Measurements from ENCODE around the gene LPCAT2. TPM values are rescaled to one million over a fixed set of nuclear protein-coding genes. Genes with fewer than 3 reads are reported as not detected.

The LPCAT2 gene
- total and polyA plus RNA-seq, 2 donors (not counting 1 experiment from before 2014, with no cell fraction given), result 10.2 to 17.8 TPM

GRCh38 chr16:55565086-55565485, 56.2 kb downstream of the LPCAT2 start:
- Histone ChIP-seq H3K4me2 (ENCODE audit: extremely low read depth, insufficient read depth, low read length) (no peak overlapping the region), H3K79me2 (ENCODE audit: control insufficient read depth, insufficient read depth, low read length) (no peaks in the 10 kb centered on the region), H3K4me3 (replicated peaks in 1 of 4; ENCODE audit: control extremely low read depth in 1 of 4, insufficient read depth in 1 of 4, low read depth in 3 of 4, low read length in 4 of 4) (no peak overlapping the region), H3K27me3 (ENCODE audit: control insufficient read depth, insufficient read depth, low read length) (no peaks in the 10 kb centered on the region), H3K9ac (ENCODE audit: insufficient read depth, low read length) (no peak overlapping the region), H2AFZ (ENCODE audit: low read length) (no peak overlapping the region), H3K36me3 (ENCODE audit: control insufficient read depth, insufficient read depth, low read length) (no peaks in the 10 kb centered on the region), H3K27ac (ENCODE audit: insufficient read depth, low read length) (no peak overlapping the region), H4K20me1 (ENCODE audit: control insufficient read depth, extremely low read depth, insufficient read depth, low read length) (no peaks in the 10 kb centered on the region), H3K4me1 (ENCODE audit: control insufficient read depth, extremely low read depth, insufficient read depth, low read length) (peaks cover 2% of the 10 kb centered on the region), H3K9me3 (ENCODE audit: control insufficient read depth, insufficient read depth, low read depth, low read length) (no peaks in the 10 kb centered on the region)
- no peak for TF ChIP-seq EZH2 (IDR thresholded peaks at IDR 0.05; ENCODE audit: low read length, missing control alignments)
- TF ChIP-seq CTCF (conservative IDR thresholded peaks at IDR 0.05 in 1 of 2, IDR thresholded peaks at IDR 0.05 in 1 of 2; ENCODE audit: low read depth in 1 of 2, low read length in 2 of 2), result no peak
- DNase-seq (ENCODE audit: low read depth in 2 of 2), result no peak

- no peak for TF ChIP-seq EZH2 (IDR thresholded peaks at IDR 0.05; ENCODE audit: low read length, missing control alignments)
- no peak for TF ChIP-seq CTCF (conservative IDR thresholded peaks at IDR 0.05 in 1 of 2, IDR thresholded peaks at IDR 0.05 in 1 of 2; ENCODE audit: low read depth in 1 of 2, low read length in 2 of 2)
- H3K79me2 ChIP-seq (ENCODE audit: control insufficient read depth, insufficient read depth, low read length), result no peaks in the 10 kb centered on the region
- no peaks in the 10 kb centered on the region for H3K9me3 ChIP-seq (ENCODE audit: control insufficient read depth, insufficient read depth, low read depth, low read length)
- no peak for DNase-seq (ENCODE audit: low read depth in 2 of 2)
- no peaks in the 10 kb centered on the region for H3K36me3 ChIP-seq (ENCODE audit: control insufficient read depth, insufficient read depth, low read length)
- no peaks in the 10 kb centered on the region for H4K20me1 ChIP-seq (ENCODE audit: control insufficient read depth, extremely low read depth, insufficient read depth, low read length)
- no peaks in the 10 kb centered on the region for H3K27me3 ChIP-seq (ENCODE audit: control insufficient read depth, insufficient read depth, low read length)
- H3K4me3 ChIP-seq (replicated peaks in 1 of 4; ENCODE audit: control extremely low read depth in 1 of 4, insufficient read depth in 1 of 4, low read depth in 3 of 4, low read length in 4 of 4), result no peak within 1 kb of the TSS
- H2AFZ ChIP-seq (ENCODE audit: low read length), result no peak within 1 kb of the TSS
- no peak within 1 kb of the TSS for H3K27ac ChIP-seq (ENCODE audit: insufficient read depth, low read length)
- H3K9ac ChIP-seq (ENCODE audit: insufficient read depth, low read length), result no peak within 1 kb of the TSS
- peaks cover 2% of the 10 kb centered on the region for H3K4me1 ChIP-seq (ENCODE audit: control insufficient read depth, extremely low read depth, insufficient read depth, low read length)
- no peak within 1 kb of the TSS for H3K4me2 ChIP-seq (ENCODE audit: extremely low read depth, insufficient read depth, low read length)
These were observed 57.7 kb downstream of the LPCAT2 start, which contains the start of gene CAPNS2 for GRCh38 chr16:55566432-55567175. TSS of gene CAPNS2 (plus strand) at chr16:55566684. CDS start at chr16:55566757, 73 bp downstream.

- Histone ChIP-seq H3K27ac (ENCODE audit: insufficient read depth, low read length) (no peak overlapping the region), H3K9ac (ENCODE audit: insufficient read depth, low read length) (no peak overlapping the region), H3K9me3 (ENCODE audit: control insufficient read depth, insufficient read depth, low read depth, low read length) (no peaks in the 10 kb centered on the region), H3K36me3 (ENCODE audit: control insufficient read depth, insufficient read depth, low read length) (no peaks in the 10 kb centered on the region), H4K20me1 (ENCODE audit: control insufficient read depth, extremely low read depth, insufficient read depth, low read length) (no peaks in the 10 kb centered on the region), H3K4me3 (replicated peaks in 1 of 4; ENCODE audit: control extremely low read depth in 1 of 4, insufficient read depth in 1 of 4, low read depth in 3 of 4, low read length in 4 of 4) (no peak overlapping the region), H2AFZ (ENCODE audit: low read length) (no peak overlapping the region), H3K27me3 (ENCODE audit: control insufficient read depth, insufficient read depth, low read length) (no peaks in the 10 kb centered on the region), H3K4me2 (ENCODE audit: extremely low read depth, insufficient read depth, low read length) (no peak overlapping the region), H3K4me1 (ENCODE audit: control insufficient read depth, extremely low read depth, insufficient read depth, low read length) (peaks cover 2% of the 10 kb centered on the region), H3K79me2 (ENCODE audit: control insufficient read depth, insufficient read depth, low read length) (no peaks in the 10 kb centered on the region)
- DNase-seq (ENCODE audit: low read depth in 2 of 2), result peak in 1 of 2 donors; percentile 71
- TF ChIP-seq CTCF (conservative IDR thresholded peaks at IDR 0.05 in 1 of 2, IDR thresholded peaks at IDR 0.05 in 1 of 2; ENCODE audit: low read depth in 1 of 2, low read length in 2 of 2), result no peak
- TF ChIP-seq EZH2 (IDR thresholded peaks at IDR 0.05; ENCODE audit: low read length, missing control alignments), result no peak
These were observed 58.5 kb downstream of the LPCAT2 start for GRCh38 chr16:55567382-55567781.

All from fibroblast of lung (primary cell).